HG02970 (cell line): ENCODE results near the gene CCL17.
"Not testable (repeated sequence)": the region's sequence is repeated elsewhere in the genome, so short reads cannot be mapped to it uniquely, and the experiment has no call there.

Experiments used
- ATAC-seq: cut with Tn5 transposase; IDR thresholded peaks from one replicate; pipeline ENCODE4 v1.9.1; 2021; ENCODE audit warnings: mild to moderate bottlenecking, moderate library complexity, moderate number of reproducible peaks; ENCODE audit not compliant: unreplicated experiment, low FRiP score

Gene CCL17

GRCh38 chr16:57395026-57395425 lies 9.5 kb upstream of the CCL17 start:
- no peak for ATAC-seq

GRCh38 chr16:57396786-57397185 lies 7.8 kb upstream of the CCL17 start:
- ATAC-seq: no peak

- not testable (repeated sequence) for ATAC-seq
These were observed 7.1 kb upstream of the CCL17 start for GRCh38 chr16:57397493-57397892.

GRCh38 chr16:57401943-57402640 lies 2.5 kb upstream of the CCL17 start:
- ATAC-seq: no peak

- no peak for ATAC-seq
These were observed 530 bp downstream of the CCL17 start for GRCh38 chr16:57405097-57405496.

GRCh38 chr16:57406881-57407280 lies 2.3 kb downstream of the CCL17 start:
- no peak for ATAC-seq

GRCh38 chr16:57407521-57408353 lies 3.2 kb downstream of the CCL17 start:
- no peak for ATAC-seq

- no peak for ATAC-seq
These were observed 4.5 kb downstream of the CCL17 start for GRCh38 chr16:57409065-57409464.

GRCh38 chr16:57409870-57410587 lies 5.5 kb downstream of the CCL17 start:
- no peak for ATAC-seq

GRCh38 chr16:57411362-57411976 lies 6.9 kb downstream of the CCL17 start:
- ATAC-seq: no peak

GRCh38 chr16:57412584-57412983 lies 8.0 kb downstream of the CCL17 start:
- no peak for ATAC-seq

- ATAC-seq: no peak
These were observed 8.7 kb downstream of the CCL17 start for GRCh38 chr16:57413301-57413730.

- no peak for ATAC-seq
These were observed 9.2 kb downstream of the CCL17 start for GRCh38 chr16:57413733-57414132.

- no peak for ATAC-seq
These were observed 11.5 kb downstream of the CCL17 start for GRCh38 chr16:57416084-57416483.

- ATAC-seq: no peak
These were observed 14.9 kb downstream of the CCL17 start for GRCh38 chr16:57419506-57419905.

- no peak for ATAC-seq
These were observed 17.7 kb downstream of the CCL17 start for GRCh38 chr16:57422026-57422944.

GRCh38 chr16:57423152-57423551 lies 18.6 kb downstream of the CCL17 start:
- no peak for ATAC-seq

- no peak for ATAC-seq
These were observed 20.0 kb downstream of the CCL17 start for GRCh38 chr16:57424583-57424982.

- no peak for ATAC-seq
These were observed 21.8 kb downstream of the CCL17 start for GRCh38 chr16:57426356-57426755.

GRCh38 chr16:57427307-57427706 lies 22.7 kb downstream of the CCL17 start:
- no peak for ATAC-seq
